K562 (cell line): Measurements from ENCODE around the gene ASCC3. TPM values are rescaled to one million over a fixed set of nuclear protein-coding genes. Genes with fewer than 3 reads are reported as not detected.

ENCODE experiments used
- ATAC-seq: fragments of 200-7000 bp; cut with Tn5 transposase; 3 replicates; pipeline ENCODE4 v1.9.1; 2020; ENCODE audit warnings: moderate library complexity
- BruUV-seq: library from RNA; stranded (reverse); fragments of 400-500 nt; replicated peaks from 2 replicates; lab custom pipeline; 2021; lab: Mats Ljungman, UMichigan
- CTCF ChIA-PET: fragments of 300-600 bp; formaldehyde crosslinking; extraction: SDS; loops from one replicate; lab custom pipeline; 2021; ENCODE audit warnings: low intra/inter-chr PET ratio; lab: Yijun Ruan, JAX
- POLR2A ChIA-PET: fragments of 300-600, 350-650 bp; sonication (Branson Sonifier 250); formaldehyde crosslinking; extraction: SDS; loops from one replicate; lab custom pipeline; 2021; ENCODE audit warnings: antibody characterized with exemption, inconsistent platforms; lab: Yijun Ruan, JAX
- DNase-seq, 4 experiments: peaks; one replicate each; pipeline versions ENCODE4 v3.0.0 to v3.0.0-alpha.2; 2011 to 2018; ENCODE audit warnings: low spot score in 3 of 4, mixed read lengths in 3 of 4; ENCODE audit errors: extremely low read depth in 1 of 4
- FAIRE-seq: peaks from 2 replicates; lab custom pipeline; 2011; peaks lifted over from hg19 to GRCh38; lab: Jason Lieb, UNC
- H2AFZ ChIP-seq: 2 replicates; pipeline ENCODE4 v1.6.0; 2011; ENCODE audit warnings: low read depth, low read length, control low read depth, inconsistent platforms
- H3K27ac ChIP-seq: fragments of 200-600 bp; 3 replicates; pipeline ENCODE4 v1.8.0; 2011; ENCODE audit warnings: low read depth, mild to moderate bottlenecking, control low read depth, inconsistent platforms, low read length, moderate library complexity, mixed read lengths; ENCODE audit errors: extremely low read depth
- H3K27me3 ChIP-seq, 2 experiments: fragments of 300-600 bp in 1 of 2; 2 replicates in 1 of 2; 3 replicates in 1 of 2; pipeline versions ENCODE4 v1.6.0 to v1.8.0; 2011; ENCODE audit warnings: inconsistent platforms in 2 of 2, low read length in 2 of 2, mild to moderate bottlenecking in 1 of 2, mixed read lengths in 1 of 2, moderate library complexity in 1 of 2; ENCODE audit not compliant: control insufficient read depth in 2 of 2, insufficient read depth in 2 of 2
- H3K36me3 ChIP-seq: fragments of 300-600 bp; 3 replicates; pipeline ENCODE4 v1.8.0; 2011; ENCODE audit warnings: mild to moderate bottlenecking, low read length, inconsistent platforms; ENCODE audit not compliant: control insufficient read depth, insufficient read depth
- H3K4me1 ChIP-seq, 2 experiments: fragments of 200-600 bp in 1 of 2; replicated peaks in 1 of 2; 2 replicates in 1 of 2; 3 replicates in 1 of 2; pipeline versions ENCODE4 v1.5.1 to v1.8.0; 2011; ENCODE audit warnings: inconsistent platforms in 2 of 2, low read length in 2 of 2, mild to moderate bottlenecking in 1 of 2, mixed read lengths in 1 of 2, moderate library complexity in 1 of 2; ENCODE audit not compliant: control insufficient read depth in 2 of 2, insufficient read depth in 2 of 2
- H3K4me2 ChIP-seq: 2 replicates; pipeline ENCODE4 v1.6.1; 2011; ENCODE audit warnings: low read length, control low read depth, inconsistent platforms, mixed read lengths; ENCODE audit not compliant: insufficient read depth
- H3K4me3 ChIP-seq: fragments of 200-600 bp; sonication (generic), shearing (Covaris generic); 2 replicates; pipeline ENCODE4 v1.5.1; 2016; ENCODE audit warnings: control low read depth, inconsistent platforms
- H3K79me2 ChIP-seq: fragments of 200-600 bp; 3 replicates; pipeline ENCODE4 v1.8.0; 2011; ENCODE audit warnings: low read length, inconsistent platforms; ENCODE audit not compliant: control insufficient read depth, insufficient read depth
- H3K9ac ChIP-seq, 2 experiments: 2 replicates each; pipeline versions ENCODE4 v1.6.0 to v1.6.1; 2011; ENCODE audit warnings: low read depth in 2 of 2, low read length in 2 of 2, control low read depth in 1 of 2, inconsistent platforms in 1 of 2, mild to moderate bottlenecking in 1 of 2, mixed read lengths in 1 of 2; ENCODE audit not compliant: insufficient read depth in 1 of 2
- H3K9me1 ChIP-seq: one replicate; pipeline ENCODE4 v1.6.0; 2011; ENCODE audit warnings: inconsistent platforms, mild to moderate bottlenecking, low read length, moderate library complexity; ENCODE audit not compliant: control insufficient read depth, insufficient read depth
- H3K9me3 ChIP-seq: replicated peaks from 2 replicates; pipeline ENCODE4 v1.5.1; 2011; ENCODE audit warnings: low read depth, low read length, inconsistent platforms; ENCODE audit not compliant: control insufficient read depth, insufficient read depth
- H4K20me1 ChIP-seq: replicated peaks from 2 replicates; pipeline ENCODE4 v1.6.1; 2011; ENCODE audit warnings: low read length, inconsistent platforms, mixed read lengths; ENCODE audit not compliant: control insufficient read depth, insufficient read depth
- EP400 ChIP-seq: fragments of 450-650 bp; IDR thresholded peaks from 2 replicates; pipeline ENCODE4 v1.6.1; 2017; ENCODE audit warnings: antibody characterized with exemption, mild to moderate bottlenecking, moderate library complexity
- HCFC1 ChIP-seq: IDR thresholded peaks from 2 replicates; pipeline ENCODE4 v1.6.1; 2012; ENCODE audit warnings: low read depth, low read length, improper control_type of control experiment
- HNRNPLL ChIP-seq: fragments of 200-400 bp; formaldehyde crosslinking; IDR thresholded peaks from 2 replicates; pipeline ENCODE4 v1.6.1; 2017; ENCODE audit warnings: low read length, low read depth, mild to moderate bottlenecking; ENCODE audit not compliant: poor library complexity, severe bottlenecking
- NFXL1 ChIP-seq: fragments of 450-650 bp; formaldehyde crosslinking; IDR thresholded peaks from 2 replicates; pipeline ENCODE4 v1.4.0; 2021; ENCODE audit warnings: mild to moderate bottlenecking
- NUFIP1 ChIP-seq: fragments of 450-650 bp; IDR thresholded peaks from 2 replicates; pipeline ENCODE4 v1.6.1; 2018; ENCODE audit not compliant: partially characterized antibody
- ZNF224 ChIP-seq: sonication (generic); formaldehyde crosslinking; IDR thresholded peaks from 2 replicates; pipeline ENCODE4 v1.8.0; 2022; ENCODE audit warnings: mild to moderate bottlenecking, missing genetic modification reagents
- ZNF253 ChIP-seq: fragments of 250-450 bp; sonication (Bioruptor Pico); conservative IDR thresholded peaks from 2 replicates; pipeline ENCODE4 v1.6.1; 2021; ENCODE audit warnings: mild to moderate bottlenecking
- WGBS: fragments of 100-300 bp; shearing (Covaris generic); methylation state at CpG from one replicate; pipeline ENCODE4 v1.1.6; 2016; ENCODE audit warnings: low coverage, mixed read lengths; ENCODE audit not compliant: insufficient coverage; ENCODE audit errors: missing lambda C conversion rate; 5-methylcytosine and 5-hydroxymethylcytosine counted together
- in situ Hi-C: fragments of 300-500 bp; cut with MboI; formaldehyde crosslinking; loops from 4 replicates; pipeline ENCODE4 v1.15.0; 2018; ENCODE audit warnings: inconsistent platforms, mixed read lengths
- intact Hi-C: fragments of 100-400 bp; cut with micrococcal nuclease; formaldehyde crosslinking; loops from 2 replicates; pipeline ENCODE4 v1.14.2; 2022
- polyA plus RNA-seq, 8 experiments: library from polyadenylated mRNA; depleted of rRNA in 4 of 8; stranded (reverse) in 5 of 8; unstranded in 3 of 8; fragments of >200 nt; fragmentation: Nextera tagmentation in 2 of 8; fragmentation: Illumina TruSeq in 1 of 8; extraction: Ambion mirVana in 2 of 8; extraction: Trizol in 1 of 8; gene quantifications; 2 replicates each; pipeline versions ENCODE4 v1.2.1 to v1.2.3, GENCODE V29; 2011 to 2014; ENCODE audit warnings: inconsistent platforms in 1 of 8, missing spikeins in 1 of 8
- total RNA-seq, 7 experiments: library from RNA; depleted of rRNA in 6 of 7; stranded (reverse); fragments of >200 nt in 6 of 7; fragmentation: Illumina TruSeq in 2 of 7; extraction: Trizol in 2 of 7; gene quantifications; 2 replicates each; pipeline versions ENCODE4 v1.2.1 to v1.2.3, GENCODE V29; 2011 to 2021; ENCODE audit warnings: low replicate concordance in 1 of 7
- TF ChIP-seq, protein P1 (sequence below): fragments of 450-650 bp; IDR thresholded peaks from 2 replicates; pipeline ENCODE4 v1.6.1; 2014; ENCODE audit warnings: low read depth, mild to moderate bottlenecking, moderate library complexity, borderline replicate concordance
- TF ChIP-seq, protein P2 (sequence below), 2 experiments: fragments of 450-650 bp; IDR thresholded peaks; 2 replicates each; pipeline ENCODE4 v1.6.1; 2018; ENCODE audit warnings: mild to moderate bottlenecking in 2 of 2, low read depth in 1 of 2; ENCODE audit not compliant: partially characterized antibody in 2 of 2
- TF ChIP-seq, protein P3 (sequence below): fragments of 450-650 bp; formaldehyde crosslinking; IDR thresholded peaks from 2 replicates; pipeline ENCODE4 v1.4.0; 2020; ENCODE audit warnings: mild to moderate bottlenecking, moderate library complexity

The ASCC3 gene
- total and polyA plus RNA-seq, 9 of the 15 experiments (the other 6 are each of a cell fraction or from before 2014, with no cell fraction given), result 16.1 to 56.1 (median 33.9) TPM

DNA sequence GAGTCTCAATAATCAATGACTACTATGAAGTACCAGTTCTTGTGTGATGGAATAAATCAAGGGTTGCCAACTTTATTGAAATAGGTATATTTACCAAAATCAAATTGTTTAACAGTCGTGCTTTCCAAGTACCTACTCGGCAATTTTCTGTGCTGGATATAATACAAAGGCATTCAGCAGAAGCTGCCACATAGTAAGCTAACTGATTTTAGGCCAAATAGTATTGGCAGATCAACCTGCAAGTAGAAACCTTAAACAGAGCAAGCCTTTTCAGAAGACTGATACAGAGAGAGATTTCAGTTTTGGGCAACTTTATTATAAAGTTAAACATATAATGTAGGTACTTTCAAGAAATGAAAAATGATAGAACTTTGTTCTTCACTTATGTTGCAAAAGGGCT is 174.6 kb downstream of the ASCC3 start:
- intact Hi-C loops, result no loop called here
- ATAC-seq, result no peak
- no peaks in the 10 kb centered on the region for H3K36me3 ChIP-seq
- no peak overlapping the region for H3K4me3 ChIP-seq
- in situ Hi-C loops, result no loop called here
- ChIA-PET CTCF (no interaction called here), POLR2A (interaction anchor here (0.7 kb wide), 1 partner anchor 184 kb away, joined by 3 read pairs; no protein-coding TSS in a partner anchor)
- no peak overlapping the region for H2AFZ ChIP-seq
- no peak overlapping the region for H3K4me2 ChIP-seq
- H3K27me3 ChIP-seq, result no peaks in the 10 kb centered on the region
- H3K9me3 ChIP-seq, result 0 out of 2 replicates have a peak, but pooled peaks cover 2% of the 10 kb centered on the region
- no peaks in the 10 kb centered on the region for H4K20me1 ChIP-seq
- no TSS peak for BruUV-seq
- WGBS, result 80% methylated on average over 2 of the region's 2 CpGs
- TF ChIP-seq, protein P1, sequence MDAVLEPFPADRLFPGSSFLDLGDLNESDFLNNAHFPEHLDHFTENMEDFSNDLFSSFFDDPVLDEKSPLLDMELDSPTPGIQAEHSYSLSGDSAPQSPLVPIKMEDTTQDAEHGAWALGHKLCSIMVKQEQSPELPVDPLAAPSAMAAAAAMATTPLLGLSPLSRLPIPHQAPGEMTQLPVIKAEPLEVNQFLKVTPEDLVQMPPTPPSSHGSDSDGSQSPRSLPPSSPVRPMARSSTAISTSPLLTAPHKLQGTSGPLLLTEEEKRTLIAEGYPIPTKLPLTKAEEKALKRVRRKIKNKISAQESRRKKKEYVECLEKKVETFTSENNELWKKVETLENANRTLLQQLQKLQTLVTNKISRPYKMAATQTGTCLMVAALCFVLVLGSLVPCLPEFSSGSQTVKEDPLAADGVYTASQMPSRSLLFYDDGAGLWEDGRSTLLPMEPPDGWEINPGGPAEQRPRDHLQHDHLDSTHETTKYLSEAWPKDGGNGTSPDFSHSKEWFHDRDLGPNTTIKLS, result no peak
- TF ChIP-seq ZNF224 (CRISPR knock-in tag) (no peak), HNRNPLL (no peak), NUFIP1 (no peak), HCFC1 (no peak), ZNF253 (no peak), NFXL1 (no peak), EP400 (no peak)
- TF ChIP-seq, protein P2, sequence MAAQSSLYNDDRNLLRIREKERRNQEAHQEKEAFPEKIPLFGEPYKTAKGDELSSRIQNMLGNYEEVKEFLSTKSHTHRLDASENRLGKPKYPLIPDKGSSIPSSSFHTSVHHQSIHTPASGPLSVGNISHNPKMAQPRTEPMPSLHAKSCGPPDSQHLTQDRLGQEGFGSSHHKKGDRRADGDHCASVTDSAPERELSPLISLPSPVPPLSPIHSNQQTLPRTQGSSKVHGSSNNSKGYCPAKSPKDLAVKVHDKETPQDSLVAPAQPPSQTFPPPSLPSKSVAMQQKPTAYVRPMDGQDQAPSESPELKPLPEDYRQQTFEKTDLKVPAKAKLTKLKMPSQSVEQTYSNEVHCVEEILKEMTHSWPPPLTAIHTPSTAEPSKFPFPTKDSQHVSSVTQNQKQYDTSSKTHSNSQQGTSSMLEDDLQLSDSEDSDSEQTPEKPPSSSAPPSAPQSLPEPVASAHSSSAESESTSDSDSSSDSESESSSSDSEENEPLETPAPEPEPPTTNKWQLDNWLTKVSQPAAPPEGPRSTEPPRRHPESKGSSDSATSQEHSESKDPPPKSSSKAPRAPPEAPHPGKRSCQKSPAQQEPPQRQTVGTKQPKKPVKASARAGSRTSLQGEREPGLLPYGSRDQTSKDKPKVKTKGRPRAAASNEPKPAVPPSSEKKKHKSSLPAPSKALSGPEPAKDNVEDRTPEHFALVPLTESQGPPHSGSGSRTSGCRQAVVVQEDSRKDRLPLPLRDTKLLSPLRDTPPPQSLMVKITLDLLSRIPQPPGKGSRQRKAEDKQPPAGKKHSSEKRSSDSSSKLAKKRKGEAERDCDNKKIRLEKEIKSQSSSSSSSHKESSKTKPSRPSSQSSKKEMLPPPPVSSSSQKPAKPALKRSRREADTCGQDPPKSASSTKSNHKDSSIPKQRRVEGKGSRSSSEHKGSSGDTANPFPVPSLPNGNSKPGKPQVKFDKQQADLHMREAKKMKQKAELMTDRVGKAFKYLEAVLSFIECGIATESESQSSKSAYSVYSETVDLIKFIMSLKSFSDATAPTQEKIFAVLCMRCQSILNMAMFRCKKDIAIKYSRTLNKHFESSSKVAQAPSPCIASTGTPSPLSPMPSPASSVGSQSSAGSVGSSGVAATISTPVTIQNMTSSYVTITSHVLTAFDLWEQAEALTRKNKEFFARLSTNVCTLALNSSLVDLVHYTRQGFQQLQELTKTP (IDR thresholded peaks at IDR 0.05; ENCODE audit: low read depth in 1 of 2, partially characterized antibody in 2 of 2), result no peak
- TF ChIP-seq, protein P3, sequence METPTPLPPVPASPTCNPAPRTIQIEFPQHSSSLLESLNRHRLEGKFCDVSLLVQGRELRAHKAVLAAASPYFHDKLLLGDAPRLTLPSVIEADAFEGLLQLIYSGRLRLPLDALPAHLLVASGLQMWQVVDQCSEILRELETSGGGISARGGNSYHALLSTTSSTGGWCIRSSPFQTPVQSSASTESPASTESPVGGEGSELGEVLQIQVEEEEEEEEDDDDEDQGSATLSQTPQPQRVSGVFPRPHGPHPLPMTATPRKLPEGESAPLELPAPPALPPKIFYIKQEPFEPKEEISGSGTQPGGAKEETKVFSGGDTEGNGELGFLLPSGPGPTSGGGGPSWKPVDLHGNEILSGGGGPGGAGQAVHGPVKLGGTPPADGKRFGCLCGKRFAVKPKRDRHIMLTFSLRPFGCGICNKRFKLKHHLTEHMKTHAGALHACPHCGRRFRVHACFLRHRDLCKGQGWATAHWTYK (CRISPR knock-in tag), result no peak
- no peak for DNase-seq
- no peaks in the 10 kb centered on the region for H3K4me1 ChIP-seq
- H3K27ac ChIP-seq, result no peak overlapping the region
- no peak for FAIRE-seq
- no peaks in the 10 kb centered on the region for H3K79me2 ChIP-seq
- no peak overlapping the region for H3K9ac ChIP-seq
- no peaks in the 10 kb centered on the region for H3K9me1 ChIP-seq
